Measurements from ENCODE around the gene ELAVL3. TPM values are rescaled to one million over a fixed set of nuclear protein-coding genes. Genes with fewer than 3 reads are reported as not detected.
A peak's percentile ranks its signal among the peaks of the same experiment; 100 is the strongest.

The ELAVL3 gene
- total RNA-seq, 6 donors from 2014 or later: 0.03 TPM; not detected in 5

- Histone ChIP-seq H3K27ac (peak overlapping the region in 1 of 4 donors; percentile 4), H3K4me1 (peaks cover 0 to under 1% (median 0%) of the 10 kb centered on the region in 4 donors), H3K9me3 (no peaks in the 10 kb centered on the region), H3K36me3 (peaks cover 22 to 92% (median 85%) of the 10 kb centered on the region in 4 donors), H3K4me3 (no peak overlapping the region), H3K27me3 (no peaks in the 10 kb centered on the region)
- WGBS, 2 donors: 57 to 71% methylated on average over 7 to 20 of the region's 23 CpGs
- peak; percentile 78 to 79 for ATAC-seq (ENCODE audit: low FRiP score in 2 of 2)
- no peak for TF ChIP-seq POLR2A (IDR thresholded peaks at IDR 0.05)
- no peak for TF ChIP-seq POLR2AphosphoS5 (IDR thresholded peaks at IDR 0.05)
- TF ChIP-seq EP300 (IDR thresholded peaks at IDR 0.05): no peak
- peak; percentile 67 to 92 (median 85) for TF ChIP-seq CTCF (IDR thresholded peaks at IDR 0.05)
- peak; percentile 48 to 92 for DNase-seq
Measured at GRCh38 chr19:11446652-11447301, 34.1 kb downstream of the ELAVL3 start.

GRCh38 chr19:11446271-11446651 is 34.6 kb downstream of the ELAVL3 start:
- WGBS, 2 donors: 91 to 95% methylated on average over 9 to 14 of the region's 14 CpGs
- ATAC-seq (ENCODE audit: low FRiP score in 2 of 2): no peak
- Histone ChIP-seq H3K4me3 (no peak overlapping the region), H3K27me3 (no peaks in the 10 kb centered on the region), H3K36me3 (peaks cover 24 to 97% (median 90%) of the 10 kb centered on the region in 4 donors), H3K27ac (peak overlapping the region in 1 of 4 donors; percentile 4), H3K9me3 (no peaks in the 10 kb centered on the region), H3K4me1 (no peaks in the 10 kb centered on the region)
- TF ChIP-seq POLR2A (IDR thresholded peaks at IDR 0.05): no peak
- TF ChIP-seq CTCF (IDR thresholded peaks at IDR 0.05): no peak
- TF ChIP-seq EP300 (IDR thresholded peaks at IDR 0.05): no peak
- no peak for TF ChIP-seq POLR2AphosphoS5 (IDR thresholded peaks at IDR 0.05)
- no peak for DNase-seq

GRCh38 chr19:11445141-11445540 is 35.7 kb downstream of the ELAVL3 start:
- peaks cover 24 to 99% (median 91%) of the 10 kb centered on the region in 4 donors for H3K36me3 ChIP-seq
- no peaks in the 10 kb centered on the region for H3K27me3 ChIP-seq
- DNase-seq (no peak), ATAC-seq (ENCODE audit: low FRiP score in 2 of 2) (no peak)
- H3K9me3 ChIP-seq: no peaks in the 10 kb centered on the region
- H3K4me1 ChIP-seq: no peaks in the 10 kb centered on the region
- no peak overlapping the region for H3K4me3 ChIP-seq
- no peak overlapping the region for H3K27ac ChIP-seq
- 95 to 98% methylated on average over 3 to 11 of the region's 13 CpGs for WGBS, 2 donors
- TF ChIP-seq POLR2A (IDR thresholded peaks at IDR 0.05): no peak
- TF ChIP-seq EP300 (IDR thresholded peaks at IDR 0.05): no peak
- TF ChIP-seq POLR2AphosphoS5 (IDR thresholded peaks at IDR 0.05): no peak
- TF ChIP-seq CTCF (IDR thresholded peaks at IDR 0.05): no peak

GRCh38 chr19:11444059-11444458 is 36.8 kb downstream of the ELAVL3 start:
- ATAC-seq (ENCODE audit: low FRiP score in 2 of 2) (no peak), DNase-seq (no peak)
- no peaks in the 10 kb centered on the region for H3K9me3 ChIP-seq
- TF ChIP-seq CTCF (IDR thresholded peaks at IDR 0.05): no peak
- no peak for TF ChIP-seq EP300 (IDR thresholded peaks at IDR 0.05)
- no peak for TF ChIP-seq POLR2AphosphoS5 (IDR thresholded peaks at IDR 0.05)
- no peak for TF ChIP-seq POLR2A (IDR thresholded peaks at IDR 0.05)
- WGBS, 2 donors: 69 to 90% methylated on average over 5 of the region's 5 CpGs
- H3K36me3 ChIP-seq: peaks cover 16 to 98% (median 88%) of the 10 kb centered on the region in 4 donors
- H3K4me1 ChIP-seq: no peaks in the 10 kb centered on the region
- H3K4me3 ChIP-seq: no peak overlapping the region
- no peak overlapping the region for H3K27ac ChIP-seq
- no peaks in the 10 kb centered on the region for H3K27me3 ChIP-seq

GRCh38 chr19:11437955-11438354 is 42.9 kb downstream of the ELAVL3 start:
- H3K4me1 ChIP-seq: peaks cover 13 to 21% (median 16%) of the 10 kb centered on the region in 4 donors
- peaks cover 19 to 61% (median 53%) of the 10 kb centered on the region in 4 donors for H3K36me3 ChIP-seq
- ATAC-seq (ENCODE audit: low FRiP score in 2 of 2) (no peak), DNase-seq (no peak)
- TF ChIP-seq EP300 (IDR thresholded peaks at IDR 0.05) (no peak), POLR2AphosphoS5 (IDR thresholded peaks at IDR 0.05) (no peak), CTCF (IDR thresholded peaks at IDR 0.05) (no peak), POLR2A (IDR thresholded peaks at IDR 0.05) (no peak)
- H3K27ac ChIP-seq: no peak overlapping the region
- H3K27me3 ChIP-seq: no peaks in the 10 kb centered on the region
- WGBS, 2 donors: 85 to 92% methylated on average over 9 of the region's 9 CpGs
- H3K9me3 ChIP-seq: no peaks in the 10 kb centered on the region
- H3K4me3 ChIP-seq: no peak overlapping the region

Measured in upper lobe of left lung (tissue), 6 donors.